Mesothelial cell of epicardium (in vitro differentiated cells): ENCODE results near the gene PCDHGA10. TPM values are rescaled to one million over a fixed set of nuclear protein-coding genes. Genes with fewer than 3 reads are reported as not detected.
"Not testable (repeated sequence)": the region's sequence is repeated elsewhere in the genome, so short reads cannot be mapped to it uniquely, and the experiment has no call there.

ENCODE experiments used
- DNase-seq, 2 experiments: peaks; one replicate each; pipeline ENCODE4 v3.0.0; 2021; ENCODE audit warnings: low spot score in 2 of 2; ENCODE audit not compliant: unreplicated experiment in 2 of 2
- H3K27ac Mint-ChIP-seq: 2 replicates; pipeline ENCODE4 v1.8.0; 2021; ENCODE audit warnings: mixed read lengths
- H3K27me3 Mint-ChIP-seq: 2 replicates; pipeline ENCODE4 v1.8.0; 2021; ENCODE audit warnings: low read depth, mixed read lengths
- H3K36me3 Mint-ChIP-seq: 2 replicates; pipeline ENCODE4 v1.8.0; 2021; ENCODE audit warnings: mixed read lengths
- H3K4me1 Mint-ChIP-seq: 2 replicates; pipeline ENCODE4 v1.8.0; 2021; ENCODE audit warnings: mixed read lengths
- H3K4me3 Mint-ChIP-seq: 2 replicates; pipeline ENCODE4 v1.8.0; 2021; ENCODE audit warnings: mild to moderate bottlenecking, moderate library complexity, mixed read lengths
- H3K9me3 Mint-ChIP-seq: 2 replicates; pipeline ENCODE4 v1.8.0; 2021; ENCODE audit warnings: mixed read lengths
- total RNA-seq: library from RNA; stranded (reverse); gene quantifications from 3 replicates; pipeline ENCODE4 v1.2.1, GENCODE V29; 2021
- TF ChIP-seq, protein P1 (sequence below): fragments of 200-600 bp; sonication (generic); IDR thresholded peaks from one replicate; pipeline ENCODE4 v1.5.0; 2021; ENCODE audit warnings: antibody characterized with exemption; ENCODE audit not compliant: unreplicated experiment

PCDHGA10 gene
- total RNA-seq, 1 donor from 2014 or later = 33.4 TPM

DNA sequence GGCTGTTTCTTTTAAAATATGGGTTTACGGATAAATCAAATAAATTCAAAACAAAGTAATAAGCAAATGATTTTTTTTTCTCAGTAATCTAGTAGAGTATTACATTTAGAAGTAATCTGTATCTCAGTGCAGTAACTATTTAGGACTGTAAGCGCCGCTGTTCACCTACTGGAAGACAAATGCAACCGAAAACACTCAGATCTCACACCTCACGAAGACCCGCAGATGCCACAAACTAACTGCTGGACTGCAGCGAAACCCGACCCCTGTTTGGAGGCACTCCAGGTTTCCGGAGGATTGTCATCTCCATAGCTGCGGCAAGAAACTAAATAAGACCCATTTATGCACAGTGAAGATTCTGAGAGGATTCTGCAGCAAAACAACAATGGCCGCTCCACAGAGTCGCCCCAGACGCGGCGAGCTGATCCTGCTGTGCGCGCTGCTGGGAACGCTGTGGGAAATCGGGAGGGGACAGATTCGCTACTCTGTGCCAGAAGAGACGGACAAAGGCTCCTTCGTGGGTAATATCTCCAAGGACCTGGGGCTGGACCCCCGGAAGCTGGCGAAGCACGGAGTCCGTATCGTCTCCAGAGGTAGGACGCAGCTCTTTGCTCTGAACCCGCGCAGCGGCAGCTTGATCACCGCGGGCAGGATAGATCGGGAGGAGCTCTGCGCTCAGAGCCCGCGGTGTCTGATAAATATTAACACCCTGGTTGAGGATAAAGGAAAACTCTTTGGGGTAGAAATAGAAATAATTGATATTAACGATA is 20.2 kb upstream of the PCDHGA10 start, which contains the start of gene PCDHGA8:
PCDHGA8 (plus strand) TSS at position 205 of the 770 bp plus-strand sequence; CDS start at position 386, 181 bp downstream.
- peaks cover 55% of the 10 kb centered on the region for H3K9me3 Mint-ChIP-seq
- no peaks in the 10 kb centered on the region for H3K4me1 Mint-ChIP-seq
- TF ChIP-seq, protein P1, sequence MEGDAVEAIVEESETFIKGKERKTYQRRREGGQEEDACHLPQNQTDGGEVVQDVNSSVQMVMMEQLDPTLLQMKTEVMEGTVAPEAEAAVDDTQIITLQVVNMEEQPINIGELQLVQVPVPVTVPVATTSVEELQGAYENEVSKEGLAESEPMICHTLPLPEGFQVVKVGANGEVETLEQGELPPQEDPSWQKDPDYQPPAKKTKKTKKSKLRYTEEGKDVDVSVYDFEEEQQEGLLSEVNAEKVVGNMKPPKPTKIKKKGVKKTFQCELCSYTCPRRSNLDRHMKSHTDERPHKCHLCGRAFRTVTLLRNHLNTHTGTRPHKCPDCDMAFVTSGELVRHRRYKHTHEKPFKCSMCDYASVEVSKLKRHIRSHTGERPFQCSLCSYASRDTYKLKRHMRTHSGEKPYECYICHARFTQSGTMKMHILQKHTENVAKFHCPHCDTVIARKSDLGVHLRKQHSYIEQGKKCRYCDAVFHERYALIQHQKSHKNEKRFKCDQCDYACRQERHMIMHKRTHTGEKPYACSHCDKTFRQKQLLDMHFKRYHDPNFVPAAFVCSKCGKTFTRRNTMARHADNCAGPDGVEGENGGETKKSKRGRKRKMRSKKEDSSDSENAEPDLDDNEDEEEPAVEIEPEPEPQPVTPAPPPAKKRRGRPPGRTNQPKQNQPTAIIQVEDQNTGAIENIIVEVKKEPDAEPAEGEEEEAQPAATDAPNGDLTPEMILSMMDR = no peak
- H3K36me3 Mint-ChIP-seq = peaks cover 53% of the 10 kb centered on the region
- no peak for DNase-seq
- H3K4me3 Mint-ChIP-seq = no peak within 1 kb of the TSS
- H3K27ac Mint-ChIP-seq = no peak within 1 kb of the TSS
- H3K27me3 Mint-ChIP-seq = no peaks in the 10 kb centered on the region

GRCh38 chr5:141393267-141393666 is 19.5 kb upstream of the PCDHGA10 start:
- H3K27ac Mint-ChIP-seq = no peak overlapping the region
- TF ChIP-seq, protein P1 = no peak
- H3K9me3 Mint-ChIP-seq = peaks cover 54% of the 10 kb centered on the region
- H3K4me1 Mint-ChIP-seq = no peaks in the 10 kb centered on the region
- H3K27me3 Mint-ChIP-seq = no peaks in the 10 kb centered on the region
- DNase-seq = no peak
- H3K36me3 Mint-ChIP-seq = peaks cover 52% of the 10 kb centered on the region
- H3K4me3 Mint-ChIP-seq = no peak overlapping the region

DNA sequence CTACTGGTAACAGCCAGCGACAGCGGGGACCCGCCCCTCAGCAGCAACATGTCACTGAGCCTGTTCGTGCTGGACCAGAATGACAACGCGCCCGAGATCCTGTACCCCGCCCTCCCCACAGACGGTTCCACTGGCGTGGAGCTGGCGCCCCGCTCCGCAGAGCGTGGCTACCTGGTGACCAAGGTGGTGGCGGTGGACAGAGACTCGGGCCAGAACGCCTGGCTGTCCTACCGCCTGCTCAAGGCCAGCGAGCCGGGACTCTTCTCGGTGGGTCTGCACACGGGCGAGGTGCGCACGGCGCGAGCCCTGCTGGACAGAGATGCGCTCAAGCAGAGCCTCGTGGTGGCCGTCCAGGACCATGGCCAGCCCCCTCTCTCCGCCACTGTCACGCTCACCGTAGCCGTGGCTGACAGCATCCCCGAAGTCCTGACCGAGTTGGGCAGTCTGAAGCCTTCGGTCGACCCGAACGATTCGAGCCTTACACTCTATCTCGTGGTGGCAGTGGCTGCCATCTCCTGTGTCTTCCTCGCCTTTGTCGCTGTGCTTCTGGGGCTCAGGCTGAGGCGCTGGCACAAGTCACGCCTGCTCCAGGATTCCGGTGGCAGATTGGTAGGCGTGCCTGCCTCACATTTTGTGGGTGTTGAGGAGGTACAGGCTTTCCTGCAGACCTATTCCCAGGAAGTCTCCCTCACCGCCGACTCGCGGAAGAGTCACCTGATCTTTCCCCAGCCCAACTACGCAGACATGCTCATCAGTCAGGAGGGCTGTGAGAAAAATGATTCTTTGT is 18.2 kb upstream of the PCDHGA10 start:
- H3K4me1 Mint-ChIP-seq, H3K4me3 Mint-ChIP-seq, H3K27ac Mint-ChIP-seq, DNase-seq, H3K27me3 Mint-ChIP-seq: not testable (repeated sequence)
- Mint-ChIP-seq H3K36me3 (peaks cover 51% of the 10 kb centered on the region), H3K9me3 (peaks cover 54% of the 10 kb centered on the region)

- DNase-seq, H3K27me3 Mint-ChIP-seq, H3K4me3 Mint-ChIP-seq, H3K4me1 Mint-ChIP-seq, H3K27ac Mint-ChIP-seq: not testable (repeated sequence)
- Mint-ChIP-seq H3K9me3 (peaks cover 49% of the 10 kb centered on the region), H3K36me3 (peaks cover 47% of the 10 kb centered on the region)
These were observed 14.8 kb upstream of the PCDHGA10 start, which contains the start of gene PCDHGB5 for GRCh38 chr5:141397756-141398551. TSS of gene PCDHGB5 (plus strand) at chr5:141397947. CDS start at chr5:141398128, 181 bp downstream.

- Mint-ChIP-seq H3K4me1 (no peaks in the 10 kb centered on the region), H3K9me3 (peaks cover 50% of the 10 kb centered on the region), H3K4me3 (no peak overlapping the region), H3K27me3 (no peaks in the 10 kb centered on the region), H3K36me3 (peaks cover 46% of the 10 kb centered on the region), H3K27ac (no peak overlapping the region)
- TF ChIP-seq, protein P1 = no peak
- DNase-seq = no peak
These were observed 14.2 kb upstream of the PCDHGA10 start for GRCh38 chr5:141398608-141399007.

DNA sequence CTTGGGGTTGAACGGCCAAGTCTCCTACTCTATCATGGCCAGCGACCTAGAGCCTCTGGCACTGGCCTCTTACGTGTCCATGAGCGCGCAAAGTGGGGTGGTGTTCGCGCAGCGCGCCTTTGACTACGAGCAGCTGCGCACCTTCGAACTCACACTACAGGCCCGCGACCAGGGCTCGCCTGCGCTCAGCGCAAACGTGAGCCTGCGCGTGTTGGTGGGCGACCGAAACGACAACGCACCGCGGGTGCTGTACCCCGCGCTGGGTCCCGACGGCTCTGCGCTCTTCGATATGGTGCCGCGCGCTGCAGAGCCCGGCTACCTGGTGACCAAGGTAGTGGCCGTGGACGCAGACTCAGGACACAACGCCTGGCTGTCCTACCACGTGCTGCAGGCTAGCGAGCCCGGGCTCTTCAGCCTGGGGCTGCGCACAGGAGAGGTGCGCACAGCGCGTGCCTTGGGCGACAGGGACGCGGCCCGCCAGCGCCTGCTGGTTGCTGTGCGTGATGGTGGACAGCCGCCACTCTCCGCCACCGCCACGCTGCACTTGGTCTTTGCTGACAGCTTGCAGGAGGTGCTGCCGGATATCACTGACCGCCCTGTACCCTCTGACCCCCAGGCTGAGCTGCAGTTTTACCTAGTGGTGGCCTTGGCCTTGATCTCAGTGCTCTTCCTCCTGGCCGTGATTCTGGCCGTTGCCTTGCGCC is 13.1 kb upstream of the PCDHGA10 start:
- H3K27ac Mint-ChIP-seq = no peak overlapping the region
- peaks cover 51% of the 10 kb centered on the region for H3K9me3 Mint-ChIP-seq

More for the DNA sequence above, 13.1 kb upstream of the PCDHGA10 start:
- TF ChIP-seq, protein P1 = no peak
- Mint-ChIP-seq H3K4me3 (no peak overlapping the region), H3K4me1 (no peaks in the 10 kb centered on the region), H3K27me3 (no peaks in the 10 kb centered on the region), H3K36me3 (peaks cover 48% of the 10 kb centered on the region)
- DNase-seq = no peak
